GM19455 (cell line): ENCODE data around the gene SMYD4.
"Not testable (repeated sequence)": the region's sequence is repeated elsewhere in the genome, so short reads cannot be mapped to it uniquely, and the experiment has no call there.

Experiments used
- ATAC-seq: cut with Tn5 transposase; IDR thresholded peaks from one replicate; pipeline ENCODE4 v1.9.1; 2021; ENCODE audit not compliant: unreplicated experiment

Gene SMYD4

DNA sequence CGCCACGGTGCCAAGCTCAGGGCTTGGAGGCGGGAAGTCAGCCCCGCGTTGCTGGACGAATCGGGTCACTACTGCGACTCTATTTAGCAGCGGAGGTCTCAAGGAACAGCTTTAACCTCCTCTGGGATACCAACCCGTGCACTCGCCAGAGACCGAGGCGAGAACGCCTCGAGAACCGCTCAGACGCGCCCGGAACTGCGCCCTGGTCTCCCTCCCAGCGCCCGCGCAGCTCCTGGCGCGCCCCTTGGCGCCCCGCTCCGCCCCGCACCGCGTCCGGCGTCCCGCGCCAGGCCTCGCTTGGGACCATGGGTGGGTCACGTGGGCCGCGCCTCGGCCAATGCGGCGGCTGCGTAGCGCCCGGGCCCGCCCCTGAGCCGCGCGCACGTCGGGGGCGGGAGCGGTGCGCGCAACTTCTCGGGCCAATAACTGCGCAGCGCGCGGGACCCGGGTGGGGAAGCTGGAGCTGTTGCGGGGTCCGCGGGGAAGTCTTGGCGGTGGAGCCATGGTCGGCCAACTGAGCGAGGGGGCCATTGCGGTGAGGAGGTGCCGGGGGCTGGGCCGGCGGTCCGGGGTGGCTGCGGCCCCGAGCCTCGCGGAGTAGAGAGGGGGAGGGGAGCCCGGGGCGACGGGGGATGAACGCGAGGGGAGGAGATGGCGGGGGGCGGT is at the start of gene SMYD4, which contains the start of gene RPA1:
Gene SMYD4, minus strand, starts transcription at position 311 of the 666 bp plus-strand sequence. CDS start 1,908 bp downstream, outside the sequence.
Gene RPA1, plus strand, starts transcription at position 414 of the 666 bp plus-strand sequence. Its CDS starts 89 bp downstream, at position 503.
- ATAC-seq: peak; percentile 76

GRCh38 chr17:1878419-1879121 is 48.9 kb upstream of the SMYD4 start:
- ATAC-seq: no peak

- ATAC-seq: no peak
Observed at GRCh38 chr17:1875597-1875996, 45.9 kb upstream of the SMYD4 start.

DNA sequence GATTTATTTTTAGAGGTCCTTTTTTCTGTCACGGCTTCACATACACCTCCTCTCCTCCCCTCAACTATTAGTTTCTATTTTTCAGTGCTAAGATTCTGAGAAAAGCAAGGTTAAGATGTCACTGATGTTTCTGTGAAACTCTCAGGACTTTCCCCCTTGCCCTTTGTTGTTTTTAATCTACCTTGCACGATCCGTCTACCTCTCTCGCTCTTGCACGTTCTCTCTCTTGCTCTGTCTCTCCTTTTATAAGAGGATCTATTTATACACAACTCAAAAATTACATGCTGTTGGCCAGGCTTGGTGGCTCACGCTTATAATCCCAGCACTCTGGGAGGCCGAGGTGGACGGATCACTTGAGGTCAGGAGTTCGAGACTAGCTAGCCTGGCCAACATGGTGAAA is 43.7 kb upstream of the SMYD4 start:
- ATAC-seq: no peak

GRCh38 chr17:1872976-1873375 is 43.3 kb upstream of the SMYD4 start:
- ATAC-seq: no peak

DNA sequence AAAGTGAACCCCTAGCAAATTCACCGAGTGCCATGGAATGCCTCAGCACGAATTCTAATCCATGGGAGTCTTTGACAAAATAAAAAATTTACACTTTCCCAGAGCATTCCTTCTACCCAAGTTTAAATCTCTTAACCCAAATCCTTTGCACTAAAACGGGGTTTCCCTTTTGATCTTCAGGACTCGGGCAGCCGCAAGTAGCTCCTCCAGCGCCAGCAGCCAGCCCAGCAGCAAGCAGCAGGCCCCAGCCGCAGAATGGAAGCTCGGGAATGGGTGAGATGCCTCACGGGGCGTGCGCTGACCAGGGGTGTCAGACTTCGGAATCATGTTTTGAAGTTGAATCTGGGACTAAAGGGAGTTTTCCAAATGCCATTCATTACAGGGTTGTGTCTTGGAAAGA is 42.6 kb upstream of the SMYD4 start:
- ATAC-seq: no peak

DNA sequence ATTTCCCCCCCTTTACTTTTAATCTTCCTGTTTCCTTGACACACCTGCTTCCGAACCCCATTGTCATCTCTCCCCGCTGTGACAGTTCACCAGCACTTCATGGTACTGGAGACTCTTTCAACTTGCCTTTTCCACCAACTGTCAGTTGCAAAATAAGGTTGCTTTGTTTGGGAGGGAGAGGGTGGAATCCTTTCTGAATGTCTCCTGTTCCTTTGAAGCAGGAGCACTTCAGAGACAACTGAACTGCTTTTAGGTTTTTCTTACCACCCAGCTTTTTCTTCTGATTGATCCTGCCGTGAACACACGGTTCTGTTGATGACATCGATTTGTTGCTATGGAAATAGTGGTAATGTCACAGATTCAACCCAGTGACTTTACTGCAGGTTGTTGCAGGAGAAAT is 42.1 kb upstream of the SMYD4 start:
- no peak for ATAC-seq

DNA sequence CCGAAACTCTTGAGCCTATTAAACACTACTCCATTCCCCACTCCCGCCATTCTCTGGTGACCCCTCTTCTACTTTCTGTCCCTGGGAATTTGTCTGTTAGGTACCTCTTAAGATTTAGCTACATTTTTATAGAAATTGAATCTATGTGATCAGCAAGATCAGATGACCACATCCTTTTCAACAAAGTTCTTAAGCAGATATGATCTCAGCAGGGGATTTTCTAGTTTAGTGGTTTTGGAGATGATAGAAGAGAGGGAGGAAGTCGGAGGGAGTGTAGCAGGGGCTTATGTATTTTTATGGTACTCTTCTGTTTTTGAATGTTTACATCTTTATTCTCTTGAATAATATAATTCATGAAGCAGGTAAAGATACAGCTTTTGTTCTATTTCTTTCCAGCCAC is 40.9 kb upstream of the SMYD4 start:
- ATAC-seq: no peak

DNA sequence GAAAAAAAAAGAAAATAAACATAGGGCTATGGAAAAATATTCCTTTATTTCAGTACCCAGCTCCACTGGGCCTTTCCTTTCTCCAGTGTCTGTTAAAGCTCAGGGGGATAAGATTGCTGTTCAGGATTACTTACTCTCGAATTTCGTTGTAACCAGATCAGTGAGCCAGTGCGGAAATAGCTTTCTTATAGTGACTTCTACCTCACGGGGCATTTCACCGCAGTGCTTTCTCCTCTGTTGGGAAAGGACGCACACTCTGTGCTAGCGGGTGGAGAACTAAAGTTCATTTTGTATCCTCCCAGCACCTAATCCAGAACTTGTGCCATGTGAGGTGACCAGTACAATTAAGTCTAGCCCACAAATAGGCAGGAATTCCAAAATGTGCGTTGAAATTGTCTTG is 38.4 kb upstream of the SMYD4 start:
- no peak for ATAC-seq

- ATAC-seq: no peak
Observed at GRCh38 chr17:1867307-1867706, 37.6 kb upstream of the SMYD4 start.

GRCh38 chr17:1865252-1866037 is 35.7 kb upstream of the SMYD4 start:
- no peak for ATAC-seq

GRCh38 chr17:1861391-1862010 is 31.8 kb upstream of the SMYD4 start:
- ATAC-seq: no peak

DNA sequence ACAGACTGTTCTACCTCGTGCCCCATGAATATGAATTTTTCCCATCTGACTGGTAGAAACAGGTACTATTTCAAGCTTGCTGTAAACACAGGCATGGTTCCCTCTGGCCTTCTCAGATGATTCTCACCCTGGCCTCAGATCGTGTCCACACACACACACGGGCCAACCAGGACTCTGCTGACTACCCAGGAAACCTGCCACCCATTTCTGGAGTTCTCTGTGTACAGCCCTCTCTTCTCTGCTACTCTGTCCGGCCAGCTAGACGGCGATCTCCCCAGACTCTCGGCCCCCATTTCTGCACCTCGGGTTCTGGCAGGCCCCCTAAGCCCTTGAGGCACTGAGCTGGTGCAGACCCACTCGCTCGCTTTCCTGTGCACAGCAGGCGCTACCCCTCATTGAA is 31.3 kb upstream of the SMYD4 start:
- no peak for ATAC-seq

GRCh38 chr17:1856462-1856861 is 26.8 kb upstream of the SMYD4 start:
- ATAC-seq: not testable (repeated sequence)

- ATAC-seq: no peak
Observed at GRCh38 chr17:1853698-1854097, 24.0 kb upstream of the SMYD4 start.

DNA sequence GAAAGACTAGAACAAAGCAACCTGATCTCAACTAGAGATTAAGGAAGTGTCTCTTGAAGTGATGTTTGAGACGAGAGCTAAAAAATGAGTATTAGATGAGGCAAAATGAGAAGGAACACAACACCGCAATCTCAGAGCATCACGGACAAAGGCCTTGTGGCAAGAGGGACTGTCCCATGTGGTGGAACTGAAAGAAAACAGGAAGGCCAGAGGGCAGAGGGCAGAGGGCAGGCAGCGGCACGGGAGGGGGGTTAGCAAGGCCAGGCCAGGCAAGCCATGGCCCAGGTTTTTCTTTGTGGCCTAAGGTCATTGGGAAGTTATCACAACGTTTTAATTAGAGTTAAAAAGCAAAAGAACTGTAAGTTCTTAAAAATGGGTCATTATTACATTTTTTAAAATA is 22.6 kb upstream of the SMYD4 start:
- ATAC-seq: no peak

DNA sequence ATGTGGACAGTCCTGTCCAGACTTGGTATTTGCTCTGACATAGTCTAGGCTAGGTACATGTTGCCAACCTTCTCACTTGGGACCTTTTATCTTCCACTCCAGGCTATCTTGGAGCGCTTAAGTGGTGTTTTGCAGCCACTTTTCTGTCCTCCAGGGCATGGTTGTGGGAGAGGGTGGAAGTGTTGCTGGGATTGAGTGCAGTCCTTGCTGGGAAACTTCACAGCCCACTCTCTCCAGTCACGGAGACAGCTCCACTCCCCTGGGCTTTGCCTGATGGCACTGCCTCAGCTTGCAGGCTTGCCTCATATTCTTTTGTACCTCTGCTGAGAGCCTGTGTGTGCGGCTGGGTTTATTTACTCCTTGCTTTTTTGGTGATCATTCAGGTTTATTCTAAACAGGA is 17.5 kb upstream of the SMYD4 start:
- no peak for ATAC-seq

- no peak for ATAC-seq
Observed at GRCh38 chr17:1843947-1844346, 14.2 kb upstream of the SMYD4 start.

DNA sequence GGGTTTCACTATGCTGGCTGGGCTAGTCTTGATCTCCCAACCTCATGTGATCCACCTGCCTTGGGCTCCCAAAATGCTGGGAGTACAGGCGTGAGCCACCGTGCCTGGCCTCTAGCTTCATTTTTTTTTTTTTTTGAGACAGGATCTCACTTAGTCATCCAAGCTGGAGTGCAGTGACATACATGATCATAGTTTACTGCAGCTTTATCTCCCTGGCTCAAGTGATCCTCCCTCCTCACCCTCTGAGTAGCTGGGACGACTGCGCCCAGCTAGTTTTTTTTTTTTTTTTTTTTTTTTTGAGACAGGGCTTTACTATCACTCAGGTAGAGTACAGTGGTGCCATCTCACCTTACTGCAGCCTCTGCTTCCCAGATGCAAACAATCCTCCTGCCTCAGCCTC is 9.8 kb upstream of the SMYD4 start:
- no peak for ATAC-seq

DNA sequence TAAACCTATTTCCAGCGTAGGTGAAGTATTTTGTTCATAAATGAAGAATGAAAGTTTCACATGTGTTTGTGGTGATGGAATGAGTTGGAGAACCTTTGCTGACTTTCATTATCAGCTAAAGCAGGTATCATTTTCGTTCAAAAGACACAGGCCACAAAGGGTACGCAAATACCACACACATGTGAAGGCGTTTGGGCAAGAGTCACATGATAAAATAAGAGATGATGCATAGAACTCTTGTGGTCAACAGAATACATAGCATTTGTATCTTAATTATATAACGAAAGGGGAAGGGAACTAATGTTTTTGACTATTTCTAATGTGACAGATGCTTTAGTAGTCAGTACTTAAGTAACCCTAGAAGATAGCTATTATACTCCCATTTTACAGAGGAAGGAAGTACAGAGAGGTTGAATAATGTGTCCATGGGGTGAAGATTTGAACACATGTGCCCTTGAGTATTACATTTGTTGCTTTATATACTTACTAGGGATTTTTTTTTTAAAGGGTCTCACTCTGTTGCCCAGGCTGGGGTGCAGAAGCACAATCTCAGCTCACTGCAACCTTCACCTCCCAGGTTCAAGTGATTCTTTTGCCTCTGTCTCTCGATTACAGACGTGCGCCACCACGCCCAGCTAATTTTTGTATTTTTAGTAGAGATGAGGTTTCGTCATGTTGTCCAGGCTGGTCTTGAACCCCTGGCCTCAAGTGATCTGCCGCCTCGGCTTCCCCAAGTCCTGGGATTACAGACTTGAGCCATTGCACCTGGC is 4.9 kb upstream of the SMYD4 start:
- ATAC-seq: no peak

DNA sequence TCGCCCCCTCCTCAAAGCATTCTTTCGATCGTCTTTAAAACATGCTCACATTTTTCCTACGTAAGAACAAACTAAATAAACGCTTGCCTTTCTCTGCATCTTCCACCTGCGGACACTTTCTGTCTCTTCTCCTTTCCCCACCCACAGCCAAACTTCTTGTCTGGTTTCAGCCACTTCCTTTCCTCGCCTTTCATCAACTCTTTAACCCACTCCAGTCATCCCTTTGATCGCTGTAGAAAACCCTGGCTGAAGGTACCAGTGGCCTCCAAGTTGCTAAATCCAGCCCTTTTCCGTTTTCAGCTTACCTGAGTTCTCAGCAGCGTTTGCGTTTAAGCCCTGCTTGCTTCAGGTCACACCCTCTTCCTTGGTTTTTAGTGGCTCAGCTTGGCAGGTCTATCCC is 586 bp upstream of the SMYD4 start:
- ATAC-seq: no peak
